ENCODE results near the gene CFAP52. TPM values are rescaled to one million over a fixed set of nuclear protein-coding genes. Genes with fewer than 3 reads are reported as not detected.

Gene CFAP52
- total RNA-seq, 1 experiment from 2014 or later: not detected

DNA sequence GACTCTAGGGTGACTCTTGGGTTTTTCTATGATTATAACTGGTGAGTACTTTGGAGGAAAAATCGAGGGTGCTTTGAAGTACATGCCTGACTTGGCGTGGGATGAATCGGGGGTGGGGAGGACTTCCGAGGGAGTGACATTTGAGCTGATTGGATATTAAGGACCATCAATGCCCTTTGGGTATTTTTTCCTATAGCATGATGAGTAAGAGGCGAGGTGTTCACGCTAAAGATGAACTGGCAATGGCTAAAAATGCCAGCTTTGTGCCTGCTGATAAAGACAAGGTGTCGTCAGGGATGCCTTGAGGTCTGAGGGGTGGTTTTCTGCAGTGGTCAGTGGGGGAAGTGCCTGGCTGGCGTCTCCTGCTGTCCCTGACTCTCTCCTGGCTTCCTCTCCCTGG lies 94.2 kb downstream of the CFAP52 start:
- Histone ChIP-seq H4K5ac (ENCODE audit: insufficient read length, low read depth, low read length) (no peak overlapping the region), H3K23ac (ENCODE audit: insufficient read length, low read depth, low read length) (no peak overlapping the region), H3K79me2 (ENCODE audit: insufficient read depth, low read length) (no peaks in the 10 kb centered on the region), H2AFZ (ENCODE audit: low read length) (no peak overlapping the region), H2BK120ac (ENCODE audit: low read depth, low read length, poor library complexity, severe bottlenecking) (no peak overlapping the region), H3K18ac (ENCODE audit: insufficient read length, low read depth, low read length) (no peak overlapping the region), H4K8ac (replicated peaks; ENCODE audit: insufficient read length, low read depth, low read length) (no peak overlapping the region), H3K56ac (ENCODE audit: insufficient read length, low read depth, low read length) (no peak overlapping the region), H2BK20ac (ENCODE audit: low read depth, low read length, poor library complexity, severe bottlenecking) (no peak overlapping the region), H4K20me1 (ENCODE audit: control insufficient read depth, insufficient read depth, insufficient read length) (no peaks in the 10 kb centered on the region), H4K91ac (ENCODE audit: insufficient read length, low read depth, low read length) (no peak overlapping the region), H3K4ac (ENCODE audit: low read depth, low read length) (no peak overlapping the region), H3K27me3 (ENCODE audit: insufficient read depth, low read length) (no peaks in the 10 kb centered on the region), H3K4me1 (ENCODE audit: insufficient read depth, low read length) (peaks cover 7% of the 10 kb centered on the region), H3K79me1 (ENCODE audit: insufficient read depth, low read depth, low read length, poor library complexity, severe bottlenecking) (no peaks in the 10 kb centered on the region), H3K4me2 (ENCODE audit: insufficient read depth, insufficient read length, low read length) (no peak overlapping the region), H2BK5ac (ENCODE audit: insufficient read length, low read length) (no peak overlapping the region), H2AK5ac (ENCODE audit: insufficient read length, low read length) (no peak overlapping the region), H2BK12ac (ENCODE audit: insufficient read length, low read depth, low read length) (no peak overlapping the region), H3K9ac (ENCODE audit: extremely low read depth, insufficient read length, low read length) (no peak overlapping the region), H3K14ac (ENCODE audit: insufficient read depth, low read length) (no peak overlapping the region), H3K23me2 (ENCODE audit: insufficient read length, low read depth, low read length, poor library complexity, severe bottlenecking) (no peaks in the 10 kb centered on the region), H2BK15ac (ENCODE audit: low read depth, low read length) (no peak overlapping the region), H3K9me3 (ENCODE audit: control insufficient read depth, low read depth, low read length) (no peaks in the 10 kb centered on the region), H3K27ac (ENCODE audit: insufficient read length, low read depth, low read length) (no peak overlapping the region), H3T11ph (ENCODE audit: low read length) (no peak overlapping the region)
- TF ChIP-seq, protein P1, sequence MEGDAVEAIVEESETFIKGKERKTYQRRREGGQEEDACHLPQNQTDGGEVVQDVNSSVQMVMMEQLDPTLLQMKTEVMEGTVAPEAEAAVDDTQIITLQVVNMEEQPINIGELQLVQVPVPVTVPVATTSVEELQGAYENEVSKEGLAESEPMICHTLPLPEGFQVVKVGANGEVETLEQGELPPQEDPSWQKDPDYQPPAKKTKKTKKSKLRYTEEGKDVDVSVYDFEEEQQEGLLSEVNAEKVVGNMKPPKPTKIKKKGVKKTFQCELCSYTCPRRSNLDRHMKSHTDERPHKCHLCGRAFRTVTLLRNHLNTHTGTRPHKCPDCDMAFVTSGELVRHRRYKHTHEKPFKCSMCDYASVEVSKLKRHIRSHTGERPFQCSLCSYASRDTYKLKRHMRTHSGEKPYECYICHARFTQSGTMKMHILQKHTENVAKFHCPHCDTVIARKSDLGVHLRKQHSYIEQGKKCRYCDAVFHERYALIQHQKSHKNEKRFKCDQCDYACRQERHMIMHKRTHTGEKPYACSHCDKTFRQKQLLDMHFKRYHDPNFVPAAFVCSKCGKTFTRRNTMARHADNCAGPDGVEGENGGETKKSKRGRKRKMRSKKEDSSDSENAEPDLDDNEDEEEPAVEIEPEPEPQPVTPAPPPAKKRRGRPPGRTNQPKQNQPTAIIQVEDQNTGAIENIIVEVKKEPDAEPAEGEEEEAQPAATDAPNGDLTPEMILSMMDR (conservative IDR thresholded peaks at IDR 0.05): no peak
- no peaks in the 10 kb centered on the region for H3K27me3 Mint-ChIP-seq (ENCODE audit: low read depth)
- peak overlapping the region in 1 of 3 experiments; percentile 34; a peak in 1 of 7 replicates for H3K27ac Mint-ChIP-seq
- no peak overlapping the region for H3K4me3 Mint-ChIP-seq
- peaks cover 3 to 17% (median 14%) of the 10 kb centered on the region in 3 experiments for H3K36me3 Mint-ChIP-seq (ENCODE audit: insufficient read depth in 1 of 3, low read depth in 3 of 3)
- no CpG with 5 or more reads among the region's 8 CpGs for WGBS (ENCODE audit: extremely low coverage, insufficient read length, low lambda C conversion rate)
- 0 out of 5 replicates have a peak, but pooled peaks cover 0 to under 1% of the 10 kb centered on the region in 2 experiments for H3K9me3 Mint-ChIP-seq
- DNase-seq: no peak
- peaks cover 6 to 12% of the 10 kb centered on the region in 2 experiments for H3K4me1 Mint-ChIP-seq

All from H9 (cell line).